ENCODE data around the gene DCST1. TPM values are rescaled to one million over a fixed set of nuclear protein-coding genes. Genes with fewer than 3 reads are reported as not detected.

DCST1 gene
- total and polyA plus RNA-seq, 2 of the 13 experiments (the other 11 are each of a cell fraction or from before 2014, with no cell fraction given) = 0.04 TPM; not detected in 1

DNA sequence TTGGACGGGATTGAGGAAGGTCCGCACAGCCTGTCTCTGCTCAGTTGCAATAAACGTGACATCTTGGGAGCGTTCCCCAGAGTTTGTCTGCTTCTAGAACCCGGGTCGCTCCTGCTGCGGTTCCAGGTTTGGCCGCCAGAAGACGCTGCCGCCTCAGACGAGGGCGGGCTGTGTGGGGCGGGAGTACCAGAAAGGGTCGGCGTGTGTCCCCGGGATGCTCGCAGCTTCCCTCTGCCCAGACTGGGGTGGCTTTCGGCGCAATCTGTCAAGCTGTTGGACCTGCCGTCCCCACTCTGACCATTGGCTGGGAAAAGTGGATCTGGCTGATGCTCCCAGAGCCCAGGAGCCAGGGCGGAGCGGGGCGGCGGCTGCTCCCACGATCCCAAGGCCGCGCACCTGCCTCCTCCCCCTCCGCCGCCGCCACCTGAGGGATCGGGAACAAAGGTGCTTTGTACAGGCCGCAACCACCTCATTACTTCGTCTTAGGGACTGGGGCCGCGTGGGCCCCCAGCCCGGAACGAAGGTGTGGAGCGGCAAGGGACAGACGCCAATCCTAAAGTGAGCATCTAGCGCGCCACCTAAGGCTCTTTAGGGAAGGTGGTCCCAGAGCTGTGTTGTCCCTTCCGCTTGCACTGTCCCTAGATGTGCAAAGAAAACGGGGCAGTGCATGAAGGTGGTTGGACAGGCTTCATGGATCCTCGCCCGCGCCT, 29.2 kb downstream of the DCST1 start (continued):
- TF ChIP-seq THAP9 (CRISPR knock-in tag; IDR thresholded peaks at IDR 0.05; ENCODE audit: borderline replicate concordance) (peak; percentile 3; the same call in 1 of the 2 replicates), ZNF501 (CRISPR knock-in tag; IDR thresholded peaks at IDR 0.05) (peak; percentile 54), ZNF496 (CRISPR knock-in tag; IDR thresholded peaks at IDR 0.05; ENCODE audit: insufficient replicate concordance) (no peak), ZNF83 (CRISPR knock-in tag; IDR thresholded peaks at IDR 0.05; ENCODE audit: borderline replicate concordance) (no peak), SCMH1 (CRISPR knock-in tag; IDR thresholded peaks at IDR 0.05; ENCODE audit: borderline replicate concordance) (no peak), SP140L (CRISPR knock-in tag; IDR thresholded peaks at IDR 0.05; ENCODE audit: borderline replicate concordance) (no peak), ZNF569 (CRISPR knock-in tag; IDR thresholded peaks at IDR 0.05; ENCODE audit: borderline replicate concordance) (no peak), ZNF256 (CRISPR knock-in tag; conservative IDR thresholded peaks at IDR 0.05) (no peak), SNAPC2 (CRISPR knock-in tag; IDR thresholded peaks at IDR 0.05) (no peak), ZNF160 (CRISPR knock-in tag; IDR thresholded peaks at IDR 0.05) (0 out of 2 replicates have a peak, but pooled peaks have one; percentile 2), SOX13 (IDR thresholded peaks at IDR 0.05) (no peak), SOX13 (CRISPR knock-in tag; conservative IDR thresholded peaks at IDR 0.05 in 1 of 2, IDR thresholded peaks at IDR 0.05 in 1 of 2) (0 out of 4 replicates have a peak, but pooled peaks of 1 of the 2 experiments have one; percentile 8), SALL1 (CRISPR knock-in tag; IDR thresholded peaks at IDR 0.05) (peak; percentile 24; the same call in 1 of the 2 replicates), TBX3 (IDR thresholded peaks at IDR 0.05; ENCODE audit: borderline replicate concordance) (no peak), ZNF367 (CRISPR knock-in tag; IDR thresholded peaks at IDR 0.05; ENCODE audit: borderline replicate concordance) (no peak)
- TF ChIP-seq, protein P1, sequence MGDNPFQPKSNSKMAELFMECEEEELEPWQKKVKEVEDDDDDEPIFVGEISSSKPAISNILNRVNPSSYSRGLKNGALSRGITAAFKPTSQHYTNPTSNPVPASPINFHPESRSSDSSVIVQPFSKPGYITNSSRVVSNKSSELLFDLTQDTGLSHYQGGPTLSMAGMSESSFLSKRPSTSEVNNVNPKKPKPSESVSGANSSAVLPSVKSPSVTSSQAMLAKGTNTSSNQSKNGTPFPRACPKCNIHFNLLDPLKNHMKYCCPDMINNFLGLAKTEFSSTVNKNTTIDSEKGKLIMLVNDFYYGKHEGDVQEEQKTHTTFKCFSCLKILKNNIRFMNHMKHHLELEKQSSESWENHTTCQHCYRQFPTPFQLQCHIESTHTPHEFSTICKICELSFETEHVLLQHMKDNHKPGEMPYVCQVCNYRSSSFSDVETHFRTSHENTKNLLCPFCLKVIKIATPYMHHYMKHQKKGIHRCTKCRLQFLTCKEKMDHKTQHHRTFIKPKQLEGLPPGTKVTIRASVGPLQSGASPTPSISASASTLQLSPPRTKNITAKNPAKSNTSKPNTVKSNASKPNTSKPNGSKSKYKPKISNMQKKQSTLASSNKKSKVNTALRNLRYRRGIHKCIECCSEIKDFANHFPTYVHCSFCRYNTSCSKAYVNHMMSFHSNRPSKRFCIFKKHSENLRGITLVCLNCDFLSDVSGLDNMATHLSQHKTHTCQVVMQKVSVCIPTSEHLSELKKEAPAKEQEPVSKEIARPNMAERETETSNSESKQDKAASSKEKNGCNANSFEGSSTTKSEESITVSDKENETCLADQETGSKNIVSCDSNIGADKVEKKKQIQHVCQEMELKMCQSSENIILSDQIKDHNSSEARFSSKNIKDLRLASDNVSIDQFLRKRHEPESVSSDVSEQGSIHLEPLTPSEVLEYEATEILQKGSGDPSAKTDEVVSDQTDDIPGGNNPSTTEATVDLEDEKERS (CRISPR knock-in tag; IDR thresholded peaks at IDR 0.05) = no peak
- TF ChIP-seq, protein P2, sequence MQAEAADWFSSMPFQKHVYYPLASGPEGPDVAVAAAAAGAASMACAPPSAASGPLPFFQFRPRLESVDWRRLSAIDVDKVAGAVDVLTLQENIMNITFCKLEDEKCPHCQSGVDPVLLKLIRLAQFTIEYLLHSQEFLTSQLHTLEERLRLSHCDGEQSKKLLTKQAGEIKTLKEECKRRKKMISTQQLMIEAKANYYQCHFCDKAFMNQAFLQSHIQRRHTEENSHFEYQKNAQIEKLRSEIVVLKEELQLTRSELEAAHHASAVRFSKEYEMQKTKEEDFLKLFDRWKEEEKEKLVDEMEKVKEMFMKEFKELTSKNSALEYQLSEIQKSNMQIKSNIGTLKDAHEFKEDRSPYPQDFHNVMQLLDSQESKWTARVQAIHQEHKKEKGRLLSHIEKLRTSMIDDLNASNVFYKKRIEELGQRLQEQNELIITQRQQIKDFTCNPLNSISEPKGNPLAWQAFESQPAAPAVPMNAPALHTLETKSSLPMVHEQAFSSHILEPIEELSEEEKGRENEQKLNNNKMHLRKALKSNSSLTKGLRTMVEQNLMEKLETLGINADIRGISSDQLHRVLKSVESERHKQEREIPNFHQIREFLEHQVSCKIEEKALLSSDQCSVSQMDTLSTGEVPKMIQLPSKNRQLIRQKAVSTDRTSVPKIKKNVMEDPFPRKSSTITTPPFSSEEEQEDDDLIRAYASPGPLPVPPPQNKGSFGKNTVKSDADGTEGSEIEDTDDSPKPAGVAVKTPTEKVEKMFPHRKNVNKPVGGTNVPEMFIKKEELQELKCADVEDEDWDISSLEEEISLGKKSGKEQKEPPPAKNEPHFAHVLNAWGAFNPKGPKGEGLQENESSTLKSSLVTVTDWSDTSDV (CRISPR knock-in tag; IDR thresholded peaks at IDR 0.05) = 0 out of 2 replicates have a peak, but pooled peaks have one; percentile 42
- TF ChIP-seq, protein P3, sequence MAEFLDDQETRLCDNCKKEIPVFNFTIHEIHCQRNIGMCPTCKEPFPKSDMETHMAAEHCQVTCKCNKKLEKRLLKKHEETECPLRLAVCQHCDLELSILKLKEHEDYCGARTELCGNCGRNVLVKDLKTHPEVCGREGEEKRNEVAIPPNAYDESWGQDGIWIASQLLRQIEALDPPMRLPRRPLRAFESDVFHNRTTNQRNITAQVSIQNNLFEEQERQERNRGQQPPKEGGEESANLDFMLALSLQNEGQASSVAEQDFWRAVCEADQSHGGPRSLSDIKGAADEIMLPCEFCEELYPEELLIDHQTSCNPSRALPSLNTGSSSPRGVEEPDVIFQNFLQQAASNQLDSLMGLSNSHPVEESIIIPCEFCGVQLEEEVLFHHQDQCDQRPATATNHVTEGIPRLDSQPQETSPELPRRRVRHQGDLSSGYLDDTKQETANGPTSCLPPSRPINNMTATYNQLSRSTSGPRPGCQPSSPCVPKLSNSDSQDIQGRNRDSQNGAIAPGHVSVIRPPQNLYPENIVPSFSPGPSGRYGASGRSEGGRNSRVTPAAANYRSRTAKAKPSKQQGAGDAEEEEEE (CRISPR knock-in tag; IDR thresholded peaks at IDR 0.05; ENCODE audit: borderline replicate concordance) = no peak
